Measurements from ENCODE around the gene CENPA.
"Not testable (repeated sequence)": the region's sequence is repeated elsewhere in the genome, so short reads cannot be mapped to it uniquely, and the experiment has no call there.

Gene CENPA

DNA sequence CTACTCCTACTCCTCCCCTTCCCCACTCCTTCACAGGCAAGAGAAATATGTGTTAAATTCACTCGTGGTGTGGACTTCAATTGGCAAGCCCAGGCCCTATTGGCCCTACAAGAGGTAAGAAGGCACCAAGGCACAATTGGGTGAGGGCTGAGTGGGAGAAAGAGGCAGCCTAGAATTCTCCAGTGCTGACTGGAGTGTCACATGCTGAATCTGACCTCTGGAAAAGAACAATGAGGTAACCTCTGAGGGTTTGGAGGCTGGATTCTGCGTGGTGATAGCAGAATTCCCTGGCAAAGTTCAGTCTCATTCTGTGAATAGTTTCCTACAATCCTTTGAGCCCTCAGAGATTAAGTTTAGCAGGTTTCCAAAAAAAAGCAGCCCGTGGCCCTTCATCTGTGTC, 6.9 kb downstream of the CENPA start:
- TF ChIP-seq, protein P1, sequence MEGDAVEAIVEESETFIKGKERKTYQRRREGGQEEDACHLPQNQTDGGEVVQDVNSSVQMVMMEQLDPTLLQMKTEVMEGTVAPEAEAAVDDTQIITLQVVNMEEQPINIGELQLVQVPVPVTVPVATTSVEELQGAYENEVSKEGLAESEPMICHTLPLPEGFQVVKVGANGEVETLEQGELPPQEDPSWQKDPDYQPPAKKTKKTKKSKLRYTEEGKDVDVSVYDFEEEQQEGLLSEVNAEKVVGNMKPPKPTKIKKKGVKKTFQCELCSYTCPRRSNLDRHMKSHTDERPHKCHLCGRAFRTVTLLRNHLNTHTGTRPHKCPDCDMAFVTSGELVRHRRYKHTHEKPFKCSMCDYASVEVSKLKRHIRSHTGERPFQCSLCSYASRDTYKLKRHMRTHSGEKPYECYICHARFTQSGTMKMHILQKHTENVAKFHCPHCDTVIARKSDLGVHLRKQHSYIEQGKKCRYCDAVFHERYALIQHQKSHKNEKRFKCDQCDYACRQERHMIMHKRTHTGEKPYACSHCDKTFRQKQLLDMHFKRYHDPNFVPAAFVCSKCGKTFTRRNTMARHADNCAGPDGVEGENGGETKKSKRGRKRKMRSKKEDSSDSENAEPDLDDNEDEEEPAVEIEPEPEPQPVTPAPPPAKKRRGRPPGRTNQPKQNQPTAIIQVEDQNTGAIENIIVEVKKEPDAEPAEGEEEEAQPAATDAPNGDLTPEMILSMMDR (conservative IDR thresholded peaks at IDR 0.05; ENCODE audit: control insufficient read depth, insufficient read depth, low read depth, low read length): no peak
- H3K4me3 ChIP-seq (ENCODE audit: control insufficient read depth, low read depth, low read length): no peak overlapping the region
- DNase-seq (ENCODE audit: low read depth): peak; percentile 33

DNA sequence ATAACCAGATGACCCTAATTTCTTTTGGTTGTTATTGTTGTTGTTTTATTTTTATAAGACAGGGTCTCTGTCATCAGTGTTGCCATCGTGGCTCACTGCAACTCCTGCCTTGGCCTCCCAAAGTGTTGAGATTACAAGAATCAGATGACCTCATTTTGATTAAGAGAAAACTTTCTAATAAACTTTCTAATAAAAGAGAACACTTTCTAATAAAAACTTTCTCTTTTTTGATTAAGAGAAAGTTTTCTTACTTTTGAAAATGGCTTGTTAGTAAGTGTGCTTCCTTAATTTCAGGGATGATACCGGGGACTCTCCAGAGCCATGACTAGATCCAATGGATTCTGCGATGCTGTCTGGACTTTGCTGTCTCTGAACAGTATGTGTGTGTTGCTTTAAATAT, 7.7 kb downstream of the CENPA start:
- H3K4me3 ChIP-seq (ENCODE audit: control insufficient read depth, low read depth, low read length): no peak overlapping the region
- TF ChIP-seq, protein P1 (conservative IDR thresholded peaks at IDR 0.05; ENCODE audit: control insufficient read depth, insufficient read depth, low read depth, low read length): no peak
- no peak for DNase-seq (ENCODE audit: low read depth)

DNA sequence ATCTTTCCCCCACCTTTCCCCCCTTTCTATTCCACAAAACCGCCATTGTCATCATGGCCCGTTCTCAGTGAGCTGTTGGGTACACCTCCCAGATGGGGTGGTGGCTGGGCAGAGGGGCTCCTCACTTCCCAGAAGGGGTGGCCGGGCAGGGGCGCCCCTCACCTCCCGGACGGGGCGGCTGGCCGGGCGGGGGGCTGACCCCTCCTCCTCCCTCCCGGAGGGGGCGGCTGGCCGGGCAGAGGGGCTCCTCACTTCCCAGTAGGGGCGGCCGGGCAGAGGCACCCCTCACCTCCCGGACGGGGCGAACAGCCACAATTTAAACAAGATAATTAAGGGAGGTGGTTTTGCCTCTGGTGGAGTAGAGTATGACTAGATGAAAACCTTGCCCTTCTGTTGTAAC, 9.3 kb downstream of the CENPA start:
- DNase-seq (ENCODE audit: low read depth); H3K4me3 ChIP-seq (ENCODE audit: control insufficient read depth, low read depth, low read length): not testable (repeated sequence)

DNA sequence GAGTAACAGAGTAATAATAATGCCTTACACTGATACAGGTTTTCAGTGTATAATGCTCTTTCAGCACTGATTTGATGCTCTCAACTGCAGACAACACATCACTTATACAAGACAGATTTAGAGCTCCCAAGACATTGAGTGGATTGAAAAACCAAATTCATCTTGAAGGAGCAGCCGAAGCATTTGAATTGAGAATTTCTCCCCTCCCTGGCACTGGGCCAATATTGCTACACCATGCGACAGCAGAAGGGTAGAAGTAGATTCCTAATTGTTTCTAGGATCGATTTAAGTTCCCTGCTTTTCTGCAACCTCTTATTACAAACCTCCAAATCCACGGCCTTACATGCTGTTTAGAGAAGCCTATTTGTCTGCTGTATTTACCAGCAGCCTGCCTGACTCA, 15.5 kb downstream of the CENPA start:
- DNase-seq (ENCODE audit: low read depth): no peak
- H3K4me3 ChIP-seq (ENCODE audit: control insufficient read depth, low read depth, low read length): no peak overlapping the region
- TF ChIP-seq, protein P1 (conservative IDR thresholded peaks at IDR 0.05; ENCODE audit: control insufficient read depth, insufficient read depth, low read depth, low read length): no peak

DNA sequence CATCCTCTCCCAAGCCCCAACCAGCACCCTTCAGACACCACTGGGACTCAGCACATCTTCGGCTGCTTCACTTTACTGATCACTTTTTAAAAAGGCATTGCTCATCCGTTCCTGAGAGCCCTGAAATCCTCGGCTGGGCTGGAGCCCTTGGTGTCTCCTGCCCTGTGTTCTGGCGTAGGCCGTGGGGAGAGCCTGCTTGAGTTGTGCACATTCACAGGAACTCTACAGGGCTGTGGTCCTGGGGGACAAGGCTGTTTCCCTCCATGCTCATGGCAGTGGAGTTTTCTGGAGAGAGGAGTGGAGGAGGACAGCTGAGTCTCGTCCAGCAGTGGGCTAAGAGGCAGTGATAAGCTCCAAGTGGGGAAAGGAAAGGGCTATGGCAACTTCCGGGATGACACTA, 15.9 kb downstream of the CENPA start:
- no peak overlapping the region for H3K4me3 ChIP-seq (ENCODE audit: control insufficient read depth, low read depth, low read length)
- TF ChIP-seq, protein P1 (conservative IDR thresholded peaks at IDR 0.05; ENCODE audit: control insufficient read depth, insufficient read depth, low read depth, low read length): no peak
- DNase-seq (ENCODE audit: low read depth): no peak

DNA sequence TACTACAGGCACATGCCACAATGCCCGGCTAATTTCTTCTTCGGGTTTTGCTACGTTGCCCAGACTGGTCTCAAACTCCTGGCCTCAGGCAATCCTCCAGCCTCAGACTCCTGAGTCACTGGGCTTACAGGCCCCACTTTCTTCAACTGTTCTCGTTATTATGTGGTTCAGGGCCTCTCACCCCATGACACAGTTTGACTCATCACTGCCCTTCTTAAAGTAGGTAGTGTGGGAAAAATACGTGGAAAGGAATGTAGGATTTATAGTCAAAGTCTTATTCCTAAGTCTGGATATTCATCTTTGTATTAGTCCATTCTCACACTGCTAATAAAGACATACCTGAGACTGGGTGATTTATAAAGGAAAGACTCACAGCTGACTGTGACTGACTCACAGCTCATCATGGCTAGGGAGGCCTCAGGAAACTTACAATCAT, 19.4 kb downstream of the CENPA start:
- DNase-seq (ENCODE audit: low read depth): peak; percentile 93
- no peak overlapping the region for H3K4me3 ChIP-seq (ENCODE audit: control insufficient read depth, low read depth, low read length)
- TF ChIP-seq, protein P1 (conservative IDR thresholded peaks at IDR 0.05; ENCODE audit: control insufficient read depth, insufficient read depth, low read depth, low read length): no peak

DNA sequence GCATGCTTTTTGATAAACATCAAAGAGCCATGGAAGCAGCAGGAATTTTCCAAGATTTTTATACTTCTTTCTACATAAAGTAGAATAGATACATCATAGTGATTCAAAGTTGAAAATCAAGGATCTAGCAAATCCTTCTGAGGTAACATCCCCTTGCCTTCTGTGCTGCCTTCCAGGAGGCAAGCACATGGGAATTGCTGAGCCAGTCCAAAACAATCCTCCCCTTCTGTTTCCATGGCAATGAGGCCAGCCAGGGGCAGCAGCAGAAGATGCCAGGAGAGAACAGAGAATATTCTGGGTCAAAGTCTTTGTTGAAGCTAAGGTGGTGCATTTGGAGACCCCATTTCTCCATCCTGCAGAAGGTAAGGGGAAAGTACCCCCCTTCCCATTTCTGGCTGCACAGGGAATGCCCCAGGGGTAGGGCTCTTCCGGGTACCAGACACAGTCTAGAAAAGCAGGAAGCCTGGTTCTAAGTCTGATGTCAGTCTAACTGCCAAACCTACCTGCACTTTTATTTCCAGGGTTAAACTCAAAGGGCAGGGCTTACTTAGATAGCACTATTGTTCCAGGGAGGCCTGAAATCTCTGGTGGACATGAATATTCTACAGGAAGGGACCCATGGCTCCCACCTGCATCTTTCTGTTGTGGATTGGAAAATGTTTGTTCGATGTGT, 22.1 kb downstream of the CENPA start:
- peak; percentile 37 for DNase-seq (ENCODE audit: low read depth)
- TF ChIP-seq, protein P1 (conservative IDR thresholded peaks at IDR 0.05; ENCODE audit: control insufficient read depth, insufficient read depth, low read depth, low read length): no peak
- no peak overlapping the region for H3K4me3 ChIP-seq (ENCODE audit: control insufficient read depth, low read depth, low read length)

All from fibroblast of mammary gland (primary cell).